Medulla oblongata (tissue), 1 donor: Measurements from ENCODE around the gene RRP12.
"Not testable (repeated sequence)": the region's sequence is repeated elsewhere in the genome, so short reads cannot be mapped to it uniquely, and the experiment has no call there.

ENCODE experiments used
- DNase-seq: peaks from one replicate; pipeline ENCODE4 v3.0.0-alpha.2; 2015; ENCODE audit errors: extremely low spot score

RRP12 gene

DNA sequence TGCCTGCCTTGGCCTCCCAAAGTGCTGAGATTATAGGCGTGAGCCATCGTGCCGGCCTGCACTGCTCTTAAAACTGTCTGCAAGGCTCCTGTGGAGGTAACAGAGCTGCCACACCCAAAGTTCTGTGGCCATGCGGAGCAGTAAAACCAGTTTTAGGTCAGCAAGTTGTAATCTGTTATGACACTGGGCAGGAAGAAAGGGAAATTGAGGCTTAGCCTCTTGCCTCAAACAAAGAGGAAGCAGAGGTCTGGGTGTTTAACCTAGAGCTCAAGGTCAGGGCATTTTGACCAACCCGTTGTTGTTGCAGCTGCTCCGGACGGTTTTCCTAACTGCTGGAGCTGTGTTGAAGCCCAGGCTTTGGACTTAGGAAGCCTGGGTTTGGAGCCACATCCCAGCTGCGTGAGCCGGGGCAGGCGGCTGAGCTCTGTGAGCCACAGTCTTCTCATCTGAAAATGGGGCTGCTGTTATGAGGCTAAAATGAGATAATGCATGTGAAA, 7.4 kb upstream of the RRP12 start:
- no peak for DNase-seq

DNA sequence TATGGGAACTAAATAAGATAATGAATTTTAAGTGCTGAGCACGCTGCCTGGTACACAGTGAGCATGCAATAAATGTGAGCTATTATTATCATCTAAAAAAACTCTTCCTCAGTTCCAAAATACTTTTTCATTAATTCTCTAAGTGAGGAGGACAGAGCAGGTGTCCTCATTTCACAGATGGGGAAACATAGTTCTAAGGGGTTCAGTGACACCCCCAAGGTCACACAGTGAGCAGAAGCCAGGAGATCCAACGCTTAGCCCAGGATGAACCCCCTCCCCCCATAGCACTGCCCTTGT, 6.8 kb upstream of the RRP12 start:
- DNase-seq: no peak

DNA sequence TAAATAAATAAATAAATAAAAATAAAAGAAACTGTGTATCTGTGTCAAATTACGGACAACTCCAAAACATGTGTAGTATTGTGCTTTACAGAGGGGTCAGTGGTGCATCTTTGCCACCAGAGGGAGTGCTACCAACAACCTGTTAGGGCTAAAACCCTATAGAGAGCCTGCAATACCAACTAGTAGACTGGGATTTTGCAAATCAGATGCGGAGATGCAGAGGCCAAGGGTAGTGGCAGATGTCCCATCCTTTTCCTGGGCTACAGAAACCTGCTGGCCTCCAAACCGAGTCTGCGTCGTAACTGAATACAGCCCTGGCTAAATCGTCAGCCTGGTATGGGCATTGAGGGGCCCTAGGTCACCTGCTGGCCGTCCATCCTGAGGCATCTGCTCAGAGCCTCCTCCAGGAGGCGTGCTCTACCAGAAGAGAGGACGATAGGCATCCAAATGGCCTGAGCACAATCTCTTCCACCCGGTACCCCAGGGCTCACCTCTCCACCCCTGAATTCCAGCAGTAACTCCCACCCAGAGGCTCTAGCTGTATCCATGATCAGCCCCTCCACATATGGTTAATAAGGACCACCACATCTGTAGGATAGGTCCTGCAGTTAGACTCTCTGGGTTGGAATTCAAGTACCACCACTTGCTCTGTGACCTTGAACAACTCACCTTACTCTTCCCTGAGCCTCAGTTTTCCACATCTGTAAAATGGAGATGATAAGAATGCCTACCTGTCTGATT, 6.2 kb upstream of the RRP12 start:
- DNase-seq: peak; percentile 81

DNA sequence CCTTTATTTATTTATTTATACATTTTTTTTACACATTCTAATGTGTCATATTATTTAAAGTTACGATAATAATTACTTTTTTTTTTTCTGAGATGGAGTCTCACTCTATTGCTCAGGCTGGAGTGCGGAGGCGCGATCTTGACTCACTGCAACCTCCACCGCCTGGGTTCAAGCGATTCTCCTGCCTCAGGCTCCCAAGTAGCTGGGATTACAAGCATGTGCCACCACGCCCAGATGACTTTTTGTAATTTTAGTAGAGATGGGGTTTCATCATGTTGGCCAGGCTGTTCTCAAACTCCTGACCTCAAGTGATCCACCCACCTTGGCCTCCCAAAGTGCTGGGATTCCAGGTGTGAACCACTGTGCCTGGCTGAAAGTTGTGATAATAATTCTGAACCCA, 5.3 kb upstream of the RRP12 start:
- not testable (repeated sequence) for DNase-seq

DNA sequence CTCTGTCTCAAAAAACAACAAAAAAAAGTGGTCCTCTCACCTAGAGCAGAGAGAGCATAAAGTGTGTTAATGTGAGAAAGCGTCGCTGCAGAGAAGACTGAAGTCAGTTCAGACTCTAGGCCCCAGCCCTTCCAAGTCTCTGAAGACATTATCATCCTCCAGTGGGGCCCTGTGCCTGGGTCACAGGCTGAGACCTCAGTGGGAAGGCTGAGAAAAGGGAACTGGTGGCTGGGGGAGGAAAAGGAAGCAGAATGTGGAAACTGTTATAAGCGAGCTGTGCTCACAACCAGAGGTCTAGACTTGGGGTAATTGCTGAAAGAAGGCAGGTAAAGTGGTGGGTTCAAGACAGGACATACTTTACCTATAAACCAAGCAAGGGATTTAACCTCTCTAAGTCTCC, 4.9 kb upstream of the RRP12 start:
- peak; percentile 73 for DNase-seq

DNA sequence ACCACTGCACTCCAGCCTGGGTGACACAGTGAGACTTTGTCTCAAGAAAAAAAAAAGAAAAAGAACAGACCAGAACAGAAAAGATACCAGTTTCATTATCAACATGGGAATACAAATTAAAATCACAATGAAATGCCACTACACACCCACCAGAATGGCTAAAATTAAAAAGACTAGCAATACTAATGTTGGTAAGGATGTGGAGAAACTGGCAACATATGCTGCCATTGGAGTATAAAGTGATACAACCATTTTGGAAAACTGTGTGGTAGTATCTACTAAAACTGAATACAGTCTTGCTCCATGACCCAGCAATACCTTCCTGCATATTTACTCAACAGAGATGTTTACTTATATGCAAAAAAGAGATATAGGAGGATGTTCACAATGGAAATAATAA, 2.9 kb upstream of the RRP12 start:
- no peak for DNase-seq

DNA sequence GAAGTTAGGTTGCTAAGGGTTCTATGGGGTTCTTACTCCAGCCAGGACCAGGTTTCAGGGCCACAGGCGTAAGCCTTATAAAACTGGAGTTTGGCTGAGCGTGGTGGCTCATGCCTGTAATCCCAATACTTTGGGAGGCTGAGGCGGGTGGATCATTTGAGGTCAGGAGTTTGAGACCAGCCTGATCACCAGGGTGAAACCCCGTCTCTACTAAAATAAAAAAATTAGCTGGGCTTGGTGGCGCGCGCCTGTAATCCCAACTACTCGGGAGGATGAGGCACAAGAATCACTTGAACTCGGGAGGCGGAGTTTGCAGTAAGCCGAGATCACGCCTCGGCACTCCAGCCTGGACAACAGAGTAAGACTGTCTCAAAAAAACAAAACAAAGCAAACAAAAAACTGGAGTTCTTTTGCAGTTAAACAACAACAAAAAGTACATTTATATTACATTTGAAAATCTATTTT, 347 bp upstream of the RRP12 start:
- no peak for DNase-seq

DNA sequence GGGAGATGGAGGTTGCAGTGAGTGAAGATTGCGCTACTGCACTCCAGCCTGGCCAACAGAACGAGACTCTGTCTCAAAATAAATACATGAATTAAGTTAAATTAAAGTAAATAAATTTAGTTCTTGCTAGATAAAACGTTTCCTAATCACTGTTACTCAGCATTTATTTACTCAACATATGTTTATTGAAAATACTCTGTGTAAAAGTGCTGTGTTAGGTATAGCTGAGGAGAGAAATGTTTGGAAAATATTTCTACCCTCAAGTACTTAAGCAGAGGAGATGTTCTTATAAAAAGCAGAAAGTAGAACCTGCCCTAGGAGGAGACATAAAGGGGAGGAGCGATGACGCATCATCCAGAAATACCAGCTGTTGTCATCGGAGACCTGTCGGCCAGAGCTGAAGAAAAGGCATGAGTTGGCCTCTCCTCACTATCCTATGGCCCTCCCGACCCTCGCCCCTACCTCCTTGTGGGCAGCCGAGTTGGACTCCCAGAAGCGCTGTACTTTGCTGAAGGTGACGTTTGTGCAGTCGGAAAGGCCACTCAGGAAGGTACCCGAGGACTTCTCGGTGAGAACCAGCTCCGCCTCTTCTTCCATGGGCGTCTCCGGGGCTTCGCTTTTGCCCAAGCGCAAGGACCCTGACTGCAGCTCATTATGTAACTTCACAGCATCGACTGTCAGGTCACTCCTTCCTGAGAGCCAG, 1.1 kb downstream of the RRP12 start:
- no peak for DNase-seq

DNA sequence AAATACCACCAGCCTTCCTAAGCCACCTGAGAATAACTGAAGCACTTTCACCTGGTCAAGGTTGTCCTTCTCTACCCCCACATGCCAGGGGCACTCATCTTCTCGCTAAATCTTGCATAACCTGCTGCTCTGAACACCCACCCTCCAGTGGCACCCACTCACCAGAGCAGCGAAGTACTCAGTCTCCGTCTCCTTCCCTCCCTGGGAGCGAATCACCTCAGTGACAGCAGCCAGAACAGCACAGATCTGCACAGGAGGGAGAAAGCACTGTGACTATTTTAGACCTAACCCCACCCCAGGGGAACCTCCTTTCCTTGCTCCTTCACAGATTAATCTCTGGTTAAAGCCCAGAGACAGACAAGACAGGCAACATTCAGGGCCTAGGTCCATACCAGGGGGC, 5.1 kb downstream of the RRP12 start:
- DNase-seq: no peak

DNA sequence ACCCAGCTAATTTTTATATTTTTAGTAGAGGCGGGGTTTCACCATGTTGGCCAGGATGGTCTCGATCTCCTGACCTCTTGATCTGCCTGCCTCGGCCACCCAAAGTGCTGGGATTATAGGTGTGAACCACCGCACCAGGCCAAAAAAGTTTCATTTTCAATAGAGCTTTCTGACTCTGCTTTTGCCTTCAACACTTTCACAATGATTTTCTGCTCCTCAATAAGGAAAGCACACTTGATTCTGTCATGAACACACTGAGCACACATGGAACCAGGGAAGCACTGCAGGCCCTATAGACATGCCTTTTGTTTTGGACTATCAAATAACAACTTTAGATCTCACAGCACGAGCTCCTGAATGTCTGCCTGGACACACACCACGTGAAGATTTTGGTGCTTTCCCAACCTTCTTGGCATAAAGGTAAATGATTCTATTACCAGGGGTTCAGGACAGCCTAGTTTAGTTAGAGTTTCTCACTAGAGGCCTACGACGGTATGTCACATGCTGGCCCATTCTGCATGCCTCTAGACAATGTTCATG, 8.0 kb downstream of the RRP12 start:
- no peak for DNase-seq

DNA sequence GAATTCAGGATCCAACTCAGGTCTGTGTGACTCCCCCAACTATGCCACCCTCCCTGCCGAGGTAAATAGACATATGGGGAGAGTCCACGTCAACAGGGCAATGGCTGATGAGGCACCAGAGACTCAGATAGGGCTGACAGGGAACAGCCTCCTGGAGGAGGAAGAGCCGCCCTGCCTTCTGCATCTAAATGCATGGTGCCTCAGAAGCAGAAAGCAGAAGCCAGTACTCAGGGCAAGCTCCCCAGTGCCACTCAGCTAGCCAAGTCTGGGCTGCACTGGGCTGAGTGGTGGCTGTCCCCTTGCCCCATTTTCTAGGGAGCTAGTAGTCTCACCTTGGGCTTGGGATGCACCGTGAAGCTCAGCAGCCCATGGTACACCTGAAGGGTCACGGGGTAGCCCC, 11.0 kb downstream of the RRP12 start:
- no peak for DNase-seq

DNA sequence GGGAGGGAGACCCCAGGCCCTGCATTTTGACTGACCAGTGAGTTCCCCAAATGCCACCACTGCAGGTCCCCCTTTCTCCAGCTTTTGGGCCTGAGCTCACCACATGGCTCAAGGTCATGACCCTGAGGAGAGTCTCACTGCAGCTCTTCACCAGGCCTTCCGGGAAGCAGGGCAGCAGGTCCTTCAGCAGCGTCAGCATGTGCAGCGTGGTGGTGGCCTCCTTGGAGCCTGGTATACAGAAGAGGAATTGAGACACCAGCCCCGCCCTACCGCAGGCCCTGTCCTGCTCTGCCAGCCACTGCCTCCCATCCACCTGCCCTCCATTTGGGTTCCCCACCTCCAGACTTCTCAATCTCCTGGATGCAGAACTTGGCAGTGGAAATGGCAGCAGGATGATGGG, 13.0 kb downstream of the RRP12 start:
- no peak for DNase-seq

DNA sequence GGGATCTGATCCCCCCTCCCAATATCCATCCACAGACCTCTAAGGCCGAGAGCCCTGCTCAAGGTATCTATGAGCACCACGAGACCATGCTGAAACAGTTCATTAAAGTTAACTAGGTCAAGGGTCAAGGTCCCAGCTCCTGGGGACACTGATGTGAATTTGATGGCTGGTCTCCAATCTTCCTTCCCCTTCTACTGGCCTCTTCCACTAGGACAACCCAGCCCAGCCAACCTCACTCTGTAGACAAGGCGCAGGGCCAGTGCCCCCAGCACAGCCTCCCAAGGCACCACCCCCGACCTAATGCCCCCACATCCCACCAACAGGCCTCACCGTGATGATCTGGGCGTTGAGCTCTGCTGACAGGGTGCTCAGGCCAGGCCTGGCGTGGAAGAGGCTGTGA, 15.6 kb downstream of the RRP12 start:
- DNase-seq: no peak

DNA sequence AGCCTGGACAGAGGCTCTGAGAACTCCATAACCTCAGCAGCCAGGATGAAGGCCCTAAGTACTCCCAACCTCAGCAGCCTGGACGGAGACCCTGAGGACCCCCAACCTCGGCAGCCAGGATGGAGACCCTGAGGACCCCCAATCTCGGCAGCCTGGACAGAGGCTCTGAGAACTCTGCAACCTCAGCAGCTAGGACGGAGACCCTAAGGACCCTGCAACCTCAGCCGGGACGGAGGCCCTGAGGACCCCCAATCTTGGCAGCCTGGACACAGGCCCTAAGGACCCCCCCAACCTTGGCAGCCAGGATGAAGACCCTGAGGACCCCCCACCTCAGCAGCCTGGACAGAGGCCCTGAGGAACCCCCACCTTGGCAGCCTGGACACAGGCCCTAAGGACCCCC, 16.5 kb downstream of the RRP12 start:
- no peak for DNase-seq

DNA sequence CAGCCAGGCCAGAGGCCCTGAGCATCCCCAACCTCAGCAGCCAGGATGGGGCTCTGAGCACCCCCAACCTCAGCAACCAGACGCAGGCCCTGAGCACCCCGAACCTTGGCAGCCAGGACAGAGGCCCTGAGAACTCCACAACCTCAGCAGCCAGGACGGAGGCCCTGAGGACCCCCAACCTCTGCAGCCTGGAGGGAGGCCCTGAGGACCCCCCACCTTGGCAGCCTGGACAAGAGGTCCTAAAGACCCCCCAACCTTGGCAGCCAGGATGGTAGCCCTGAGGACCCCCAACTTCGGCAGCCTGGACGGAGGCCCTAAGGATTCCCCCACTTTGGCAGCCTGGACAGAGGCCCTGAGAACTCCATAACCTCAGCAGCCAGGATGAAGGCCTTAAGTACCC, 17.0 kb downstream of the RRP12 start:
- no peak for DNase-seq

DNA sequence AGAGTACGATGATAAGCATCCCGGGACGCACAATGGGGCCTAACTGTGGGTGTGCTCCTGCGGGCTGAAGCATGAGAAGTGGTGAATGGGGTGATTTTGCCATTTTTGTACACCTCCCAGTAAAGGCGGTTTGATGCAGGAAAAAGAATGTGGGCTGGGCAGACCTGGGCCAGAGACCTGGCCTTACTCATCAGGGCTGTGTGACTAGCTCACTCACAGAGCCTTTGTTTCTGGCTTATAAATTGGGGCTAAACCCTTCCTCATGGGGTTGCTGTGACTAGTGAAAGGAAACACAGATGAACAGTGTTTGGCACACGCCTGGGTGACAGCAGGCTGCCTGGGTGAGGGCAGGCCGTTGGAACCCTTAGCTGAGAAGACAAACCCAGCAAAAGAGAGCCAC, 18.0 kb downstream of the RRP12 start:
- DNase-seq: no peak

DNA sequence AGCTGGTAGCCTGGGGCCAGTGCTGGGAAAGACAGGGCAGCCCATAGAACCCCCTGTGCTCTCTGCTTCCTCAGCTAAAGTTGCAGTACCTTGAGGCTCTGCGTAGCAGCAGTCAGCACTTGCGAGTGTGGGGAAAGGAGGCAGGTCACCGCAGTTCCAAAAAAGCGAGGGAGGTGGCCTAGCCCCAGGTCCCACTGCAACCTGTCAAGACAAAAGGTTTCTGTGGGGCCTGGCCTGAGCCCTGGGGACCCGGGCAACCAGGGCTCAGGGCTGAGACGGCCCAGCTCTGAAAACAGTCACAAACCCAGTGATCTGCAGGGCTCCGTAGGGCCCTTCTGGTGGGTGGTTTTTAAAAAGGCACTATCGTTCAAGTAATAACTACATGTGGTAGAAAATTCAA, 19.5 kb downstream of the RRP12 start:
- no peak for DNase-seq

DNA sequence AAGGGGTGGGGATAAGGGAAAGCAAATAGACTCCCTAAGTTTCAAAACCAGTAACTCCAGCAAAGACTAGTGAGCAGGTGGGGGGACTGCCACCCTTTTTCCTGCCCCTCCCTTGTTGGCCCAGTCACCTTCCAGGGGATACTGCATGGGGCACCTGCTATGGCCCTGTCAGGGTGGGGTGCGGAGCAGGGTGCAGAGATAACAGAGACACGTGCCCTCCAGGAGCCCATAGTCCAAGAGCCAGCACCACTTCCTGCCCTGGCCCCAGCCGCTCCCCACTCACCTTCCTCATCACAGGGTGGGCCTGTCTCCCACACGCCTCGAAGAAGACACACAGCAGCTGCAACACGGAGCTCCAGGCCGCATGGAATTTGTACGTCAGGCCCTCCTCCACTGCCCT, 20.6 kb downstream of the RRP12 start:
- no peak for DNase-seq

DNA sequence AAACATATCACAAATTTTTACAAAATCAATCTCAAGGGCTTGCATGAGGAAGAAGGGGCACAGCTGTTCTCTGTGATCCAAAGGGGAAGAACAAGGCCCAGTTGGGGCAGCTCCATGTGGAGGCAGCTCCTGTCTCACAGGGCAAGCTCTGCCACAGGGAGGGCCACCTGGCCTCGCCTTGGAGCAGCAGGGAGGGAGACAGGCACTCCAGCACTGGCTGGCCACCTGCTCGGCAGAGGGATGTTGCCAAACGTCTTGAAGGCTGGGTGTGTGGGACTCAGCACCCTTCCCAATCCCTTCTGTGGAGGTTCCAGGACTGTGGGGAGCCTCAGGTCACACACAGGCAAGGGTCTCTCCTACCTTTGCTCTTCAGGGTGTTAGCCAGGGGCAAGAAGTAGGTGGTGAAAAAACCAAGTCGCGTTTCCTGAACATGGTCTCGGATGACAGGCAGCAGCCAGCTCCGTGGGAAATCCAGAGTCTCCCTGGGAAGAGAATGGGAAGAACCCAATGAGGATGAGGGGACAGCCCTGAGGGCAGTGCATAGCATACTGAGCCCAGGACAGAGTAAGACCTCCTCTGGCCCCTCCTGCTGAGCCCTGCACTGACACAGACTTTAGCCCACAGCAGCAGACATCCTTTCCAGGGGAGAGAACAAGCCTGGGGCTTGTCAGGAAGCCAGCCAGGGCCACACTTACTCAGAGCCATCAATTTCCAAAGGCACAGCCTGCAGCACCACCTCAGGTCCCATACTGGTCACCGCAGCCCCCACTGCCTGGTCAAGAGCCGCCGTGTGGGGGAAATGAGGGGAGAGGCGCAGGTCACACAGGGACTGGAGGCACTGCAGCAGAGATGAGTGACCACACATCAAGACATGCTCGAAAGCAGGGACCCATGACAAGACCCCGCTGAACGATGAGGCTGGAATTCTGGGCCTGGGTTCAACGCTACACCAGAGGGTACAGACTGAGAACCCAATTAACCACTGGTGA, 21.9 kb downstream of the RRP12 start:
- no peak for DNase-seq

DNA sequence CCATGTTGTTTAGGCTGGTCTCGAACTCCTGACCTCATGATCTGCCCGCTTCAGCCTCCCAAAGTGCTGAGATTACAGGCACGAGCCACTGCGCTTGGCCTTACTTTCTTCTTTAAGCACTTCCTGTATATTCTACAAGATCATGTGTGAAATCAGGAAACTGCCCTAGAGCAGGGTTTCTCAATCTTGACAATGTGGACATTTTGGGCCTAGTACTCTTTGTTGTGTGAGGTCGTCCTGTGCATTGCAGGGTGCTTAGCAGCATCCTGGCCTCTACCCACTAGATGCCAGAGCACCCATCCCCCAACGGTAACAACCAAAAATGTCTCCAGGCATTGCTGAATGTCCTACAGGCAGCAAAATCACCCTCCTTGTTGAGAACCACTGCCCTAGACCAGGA, 24.7 kb downstream of the RRP12 start:
- DNase-seq: no peak

DNA sequence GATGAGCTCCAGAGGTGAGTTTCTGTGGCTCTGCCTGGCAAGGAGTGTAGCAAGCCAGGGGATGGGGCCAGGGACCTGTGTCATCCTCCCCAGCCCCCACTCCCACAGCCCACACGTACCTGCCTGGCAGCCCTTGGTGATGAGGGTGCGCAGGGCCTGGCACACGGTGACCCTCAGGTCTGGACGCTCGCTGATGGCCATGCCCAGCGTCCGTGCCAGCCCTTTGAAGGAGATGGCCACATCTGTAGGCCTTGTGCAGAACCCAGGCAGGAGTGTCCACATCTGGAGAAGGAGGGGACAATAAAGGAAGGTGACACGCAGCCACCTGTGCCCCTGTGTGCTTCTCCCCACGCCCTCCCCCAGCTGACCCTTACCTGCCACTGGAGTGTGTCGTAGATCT, 27.7 kb downstream of the RRP12 start:
- no peak for DNase-seq

DNA sequence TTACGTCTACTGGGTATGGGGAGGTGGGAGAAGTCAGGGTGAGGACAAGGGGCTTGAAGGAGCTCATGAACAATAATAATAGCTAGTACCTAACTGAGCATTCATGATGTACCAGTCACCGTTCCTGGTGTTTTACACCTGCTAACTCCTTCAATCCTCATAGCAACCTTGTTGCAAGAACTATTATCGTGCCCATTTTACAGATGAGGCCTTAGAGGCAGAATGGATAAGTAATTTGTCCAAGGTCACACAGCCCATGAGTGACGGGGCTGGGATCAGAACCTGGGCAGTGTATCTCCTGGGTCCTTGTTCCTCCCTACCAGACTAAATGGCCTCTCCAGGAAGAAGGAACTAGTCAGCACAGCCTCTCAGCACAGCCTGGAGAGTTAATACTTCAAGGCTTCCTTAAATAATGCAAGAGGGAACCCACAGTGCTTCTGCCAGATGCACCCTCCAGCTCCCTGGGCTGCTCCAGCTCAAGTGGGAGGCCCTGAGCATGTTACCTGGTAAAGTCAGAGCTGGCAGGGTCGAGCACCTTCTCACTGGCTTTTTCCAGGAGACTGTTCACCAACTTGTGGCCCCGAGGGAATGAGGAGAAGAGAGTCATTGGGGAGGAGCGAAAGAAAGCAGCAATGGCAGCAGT, 28.8 kb downstream of the RRP12 start:
- no peak for DNase-seq
